ENCODE results near the gene NAE1.

Gene NAE1

DNA sequence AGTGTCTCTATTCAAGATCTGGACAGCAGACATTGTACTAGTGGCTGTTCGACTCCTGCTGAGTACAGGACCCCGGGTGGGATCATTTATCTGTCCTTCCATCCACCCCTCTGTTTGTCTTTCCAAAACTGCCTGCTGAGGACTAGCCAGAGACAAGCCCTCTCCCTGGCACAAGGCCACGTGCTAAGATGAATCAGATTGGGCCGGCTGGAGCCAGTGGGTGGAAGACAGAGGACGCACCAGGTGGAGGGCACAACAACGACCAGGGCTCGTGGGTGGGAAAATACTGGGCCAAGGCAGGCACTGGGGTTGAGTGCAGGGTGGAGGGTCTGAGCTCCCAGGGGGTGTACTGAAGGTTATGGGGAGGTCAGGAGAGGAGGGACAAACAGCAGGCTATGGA lies 12.0 kb upstream of the NAE1 start:
- peaks cover 40% of the 10 kb centered on the region for H3K27me3 ChIP-seq (ENCODE audit: insufficient read depth, low read length)
- no peaks in the 10 kb centered on the region for H3K79me2 ChIP-seq (ENCODE audit: control insufficient read depth, insufficient read depth, low read length, unreplicated experiment)
- peaks cover 6% of the 10 kb centered on the region for H3K4me1 ChIP-seq (ENCODE audit: control insufficient read depth, insufficient read depth, low read length, unreplicated experiment)
- H3K27ac ChIP-seq (ENCODE audit: low read depth, low read length): no peak overlapping the region
- no peaks in the 10 kb centered on the region for H3K36me3 ChIP-seq (ENCODE audit: insufficient read depth, low read length)
- no peak overlapping the region for H2AFZ ChIP-seq (ENCODE audit: low read length, unreplicated experiment)
- no peak overlapping the region for H3K4me3 ChIP-seq (ENCODE audit: low read depth, low read length)

DNA sequence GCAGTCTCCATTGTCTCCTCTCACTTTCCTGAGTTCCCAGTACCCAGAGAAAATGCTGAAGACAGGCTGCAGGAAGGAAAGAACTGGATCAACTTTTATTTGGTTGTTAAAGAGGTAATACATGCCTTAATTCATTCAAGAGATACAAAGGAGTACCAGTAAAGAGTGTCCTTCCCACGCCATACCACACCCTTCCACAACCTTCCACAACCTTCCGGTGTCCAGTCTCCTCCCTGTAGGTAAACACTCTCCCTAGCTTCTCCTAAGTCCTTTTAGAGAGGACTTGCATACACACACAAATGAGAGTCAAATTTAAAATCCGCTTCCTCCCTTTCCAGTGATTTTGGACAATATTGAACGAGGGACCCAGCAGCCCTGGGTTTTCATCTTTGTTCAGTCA lies 10.6 kb upstream of the NAE1 start:
- peaks cover 39% of the 10 kb centered on the region for H3K27me3 ChIP-seq (ENCODE audit: insufficient read depth, low read length)
- H3K79me2 ChIP-seq (ENCODE audit: control insufficient read depth, insufficient read depth, low read length, unreplicated experiment): no peaks in the 10 kb centered on the region

DNA sequence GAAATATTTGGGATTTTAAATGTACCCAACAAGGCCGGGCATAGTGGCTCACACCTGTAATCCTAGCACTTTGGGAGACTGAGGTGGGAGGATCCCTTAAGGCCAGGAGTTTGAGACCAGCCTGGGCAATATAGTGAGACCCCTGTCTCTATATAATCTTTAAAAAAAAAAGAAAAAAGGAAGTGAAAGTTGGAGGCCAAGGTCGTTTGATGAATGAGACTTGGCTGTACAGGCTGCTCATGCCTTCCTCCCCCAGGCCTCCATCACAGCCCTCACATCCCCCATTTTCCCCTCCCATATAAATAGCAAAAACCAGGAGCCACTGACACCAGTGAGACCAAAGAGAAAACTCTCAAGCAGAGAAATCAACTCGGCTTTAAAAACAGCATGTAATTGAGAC lies 10.1 kb upstream of the NAE1 start:
- Histone ChIP-seq H3K27me3 (ENCODE audit: insufficient read depth, low read length) (peaks cover 34% of the 10 kb centered on the region), H3K36me3 (ENCODE audit: insufficient read depth, low read length) (no peaks in the 10 kb centered on the region), H3K79me2 (ENCODE audit: control insufficient read depth, insufficient read depth, low read length, unreplicated experiment) (no peaks in the 10 kb centered on the region), H3K4me3 (ENCODE audit: low read depth, low read length) (no peak overlapping the region), H3K4me1 (ENCODE audit: control insufficient read depth, insufficient read depth, low read length, unreplicated experiment) (peaks cover 6% of the 10 kb centered on the region), H3K27ac (ENCODE audit: low read depth, low read length) (no peak overlapping the region), H2AFZ (ENCODE audit: low read length, unreplicated experiment) (no peak overlapping the region)

More for the DNA sequence above, 10.6 kb upstream of the NAE1 start:
- H2AFZ ChIP-seq (ENCODE audit: low read length, unreplicated experiment): no peak overlapping the region
- H3K27ac ChIP-seq (ENCODE audit: low read depth, low read length): no peak overlapping the region
- no peaks in the 10 kb centered on the region for H3K36me3 ChIP-seq (ENCODE audit: insufficient read depth, low read length)
- peaks cover 6% of the 10 kb centered on the region for H3K4me1 ChIP-seq (ENCODE audit: control insufficient read depth, insufficient read depth, low read length, unreplicated experiment)
- H3K4me3 ChIP-seq (ENCODE audit: low read depth, low read length): no peak overlapping the region

DNA sequence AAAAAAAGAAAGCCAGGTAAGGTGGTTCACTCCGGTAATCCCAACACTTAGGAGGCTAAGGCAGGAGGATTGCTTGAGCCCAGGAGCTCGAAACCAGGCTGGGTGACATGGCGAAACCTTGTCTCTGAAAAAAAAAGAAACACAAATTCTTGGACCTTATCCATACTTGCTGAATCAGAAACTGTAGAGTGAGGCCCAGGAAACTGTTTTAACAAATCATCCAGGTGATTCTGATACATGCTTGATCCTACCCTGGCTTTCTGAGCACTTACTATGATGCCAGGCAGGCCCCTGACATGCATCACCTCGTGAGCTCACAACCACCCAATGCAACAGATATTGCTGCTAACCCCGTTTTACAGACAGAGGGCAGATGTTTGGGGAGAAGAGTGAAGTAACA lies 4.0 kb upstream of the NAE1 start:
- Histone ChIP-seq H3K27ac (ENCODE audit: low read depth, low read length) (no peak overlapping the region), H3K27me3 (ENCODE audit: insufficient read depth, low read length) (peaks cover 3% of the 10 kb centered on the region; the same call in 1 of the 2 replicates), H3K4me3 (ENCODE audit: low read depth, low read length) (no peak overlapping the region), H3K4me1 (ENCODE audit: control insufficient read depth, insufficient read depth, low read length, unreplicated experiment) (peaks cover 10% of the 10 kb centered on the region), H3K79me2 (ENCODE audit: control insufficient read depth, insufficient read depth, low read length, unreplicated experiment) (peaks cover 6% of the 10 kb centered on the region), H2AFZ (ENCODE audit: low read length, unreplicated experiment) (no peak overlapping the region), H3K36me3 (ENCODE audit: insufficient read depth, low read length) (no peaks in the 10 kb centered on the region)

DNA sequence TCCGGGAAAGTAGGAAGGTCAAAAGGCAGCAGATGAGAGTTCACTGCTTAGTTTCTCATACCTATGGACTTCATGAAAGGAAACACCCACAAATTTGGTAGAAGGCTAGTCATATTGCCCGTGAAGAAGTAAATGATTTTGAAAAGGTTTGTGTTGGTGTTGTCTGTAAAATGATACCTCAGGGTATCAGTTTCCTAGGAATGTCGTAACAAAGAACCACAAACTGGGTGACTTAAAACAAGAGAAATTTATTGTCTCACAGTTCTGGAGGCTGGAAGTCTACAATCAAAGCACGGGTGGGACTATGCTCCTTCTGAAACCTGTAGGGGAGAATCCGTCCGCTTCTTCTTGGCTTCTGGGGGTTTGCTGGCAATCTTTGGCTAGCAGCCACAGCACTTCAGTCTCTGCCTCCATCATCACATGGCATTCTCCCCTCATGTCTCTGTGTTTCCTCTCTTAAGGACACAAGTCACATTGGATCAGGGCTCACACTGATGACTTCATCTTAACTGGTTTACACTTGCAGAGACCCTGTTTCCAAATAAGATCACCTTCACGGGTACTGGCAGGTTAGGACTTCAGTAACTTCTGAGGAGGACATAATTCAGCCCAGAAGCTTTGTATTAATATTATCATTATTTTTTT lies 2.0 kb upstream of the NAE1 start:
- Histone ChIP-seq H3K4me1 (ENCODE audit: control insufficient read depth, insufficient read depth, low read length, unreplicated experiment) (peaks cover 19% of the 10 kb centered on the region), H3K79me2 (ENCODE audit: control insufficient read depth, insufficient read depth, low read length, unreplicated experiment) (peaks cover 25% of the 10 kb centered on the region), H3K27me3 (ENCODE audit: insufficient read depth, low read length) (no peaks in the 10 kb centered on the region), H3K36me3 (ENCODE audit: insufficient read depth, low read length) (0 out of 2 replicates have a peak, but pooled peaks cover 2% of the 10 kb centered on the region), H2AFZ (ENCODE audit: low read length, unreplicated experiment) (no peak overlapping the region), H3K27ac (ENCODE audit: low read depth, low read length) (no peak overlapping the region), H3K4me3 (ENCODE audit: low read depth, low read length) (no peak overlapping the region)

DNA sequence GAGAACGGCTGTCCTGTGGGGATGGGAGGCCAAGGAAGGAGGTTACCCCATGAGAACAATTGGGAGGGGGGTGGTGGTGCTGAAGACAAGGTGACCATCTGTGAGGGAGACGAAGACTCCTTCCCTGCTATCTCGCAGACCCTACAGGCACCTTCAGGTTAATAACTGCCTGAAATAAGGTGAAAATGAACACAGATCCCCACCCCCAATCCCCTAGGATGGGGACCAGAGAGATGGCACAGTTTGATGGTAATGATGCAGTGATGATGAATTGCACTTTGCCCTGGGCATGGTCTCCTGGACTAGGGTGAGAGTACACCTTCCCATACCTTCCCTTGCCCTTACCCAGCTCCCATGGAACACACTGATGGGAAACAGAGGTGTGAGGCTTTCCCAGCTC lies 1.4 kb upstream of the NAE1 start:
- 0 out of 2 replicates have a peak, but pooled peaks cover 6% of the 10 kb centered on the region for H3K36me3 ChIP-seq (ENCODE audit: insufficient read depth, low read length)
- no peaks in the 10 kb centered on the region for H3K27me3 ChIP-seq (ENCODE audit: insufficient read depth, low read length)
- no peak overlapping the region for H3K27ac ChIP-seq (ENCODE audit: low read depth, low read length)
- no peak overlapping the region for H2AFZ ChIP-seq (ENCODE audit: low read length, unreplicated experiment)
- H3K4me1 ChIP-seq (ENCODE audit: control insufficient read depth, insufficient read depth, low read length, unreplicated experiment): peaks cover 19% of the 10 kb centered on the region
- peaks cover 28% of the 10 kb centered on the region for H3K79me2 ChIP-seq (ENCODE audit: control insufficient read depth, insufficient read depth, low read length, unreplicated experiment)
- no peak overlapping the region for H3K4me3 ChIP-seq (ENCODE audit: low read depth, low read length)

DNA sequence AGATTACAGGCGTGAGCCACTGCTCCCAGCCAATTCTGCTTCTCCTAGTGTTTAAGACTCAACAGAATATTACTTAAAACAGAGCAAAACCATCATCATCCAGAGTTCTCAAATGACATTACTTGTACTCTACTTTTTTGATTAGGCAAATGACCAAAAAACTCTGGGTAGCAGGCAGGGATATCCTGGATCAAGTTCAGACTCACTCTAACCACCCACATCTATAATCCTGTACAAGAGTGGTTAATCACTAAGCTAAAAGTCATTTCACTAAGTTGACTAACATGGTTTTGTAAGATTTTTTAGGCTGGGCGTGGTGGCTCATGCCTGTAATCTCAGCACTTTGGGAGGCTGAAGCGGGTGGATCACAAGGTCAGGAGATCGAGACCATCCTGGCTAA lies 6.8 kb downstream of the NAE1 start:
- Histone ChIP-seq H3K79me2 (ENCODE audit: control insufficient read depth, insufficient read depth, low read length, unreplicated experiment) (peaks cover 32% of the 10 kb centered on the region), H3K36me3 (ENCODE audit: insufficient read depth, low read length) (peaks cover 36% of the 10 kb centered on the region), H2AFZ (ENCODE audit: low read length, unreplicated experiment) (no peak overlapping the region), H3K27ac (ENCODE audit: low read depth, low read length) (no peak overlapping the region), H3K27me3 (ENCODE audit: insufficient read depth, low read length) (no peaks in the 10 kb centered on the region), H3K4me1 (ENCODE audit: control insufficient read depth, insufficient read depth, low read length, unreplicated experiment) (peaks cover 2% of the 10 kb centered on the region), H3K4me3 (ENCODE audit: low read depth, low read length) (no peak overlapping the region)

DNA sequence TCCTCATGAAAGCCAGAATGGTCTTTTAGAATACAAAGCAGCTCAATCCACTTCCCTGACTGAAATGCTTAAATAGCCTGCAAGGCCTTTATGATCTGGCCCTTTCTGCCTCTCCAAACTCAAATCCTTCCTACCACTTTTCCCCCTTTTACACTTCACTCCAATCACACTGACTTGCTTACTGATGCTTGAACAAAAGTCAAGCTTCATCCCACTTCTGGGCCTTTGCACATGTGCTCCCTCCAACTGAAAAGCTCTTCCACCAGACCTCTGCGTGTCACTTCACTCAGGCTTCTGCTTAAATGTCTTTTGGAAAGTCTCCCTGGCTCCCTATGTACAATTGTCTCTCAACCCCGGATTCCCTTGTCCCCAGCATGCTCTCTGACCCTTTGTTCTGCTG lies 16.0 kb downstream of the NAE1 start:
- H3K4me1 ChIP-seq (ENCODE audit: control insufficient read depth, insufficient read depth, low read length, unreplicated experiment): no peaks in the 10 kb centered on the region
- no peak overlapping the region for H2AFZ ChIP-seq (ENCODE audit: low read length, unreplicated experiment)
- H3K27ac ChIP-seq (ENCODE audit: low read depth, low read length): no peak overlapping the region
- H3K36me3 ChIP-seq (ENCODE audit: insufficient read depth, low read length): peaks cover 25% of the 10 kb centered on the region; the same call in 1 of the 2 replicates
- no peak overlapping the region for H3K4me3 ChIP-seq (ENCODE audit: low read depth, low read length)
- H3K79me2 ChIP-seq (ENCODE audit: control insufficient read depth, insufficient read depth, low read length, unreplicated experiment): no peaks in the 10 kb centered on the region
- no peaks in the 10 kb centered on the region for H3K27me3 ChIP-seq (ENCODE audit: insufficient read depth, low read length)

DNA sequence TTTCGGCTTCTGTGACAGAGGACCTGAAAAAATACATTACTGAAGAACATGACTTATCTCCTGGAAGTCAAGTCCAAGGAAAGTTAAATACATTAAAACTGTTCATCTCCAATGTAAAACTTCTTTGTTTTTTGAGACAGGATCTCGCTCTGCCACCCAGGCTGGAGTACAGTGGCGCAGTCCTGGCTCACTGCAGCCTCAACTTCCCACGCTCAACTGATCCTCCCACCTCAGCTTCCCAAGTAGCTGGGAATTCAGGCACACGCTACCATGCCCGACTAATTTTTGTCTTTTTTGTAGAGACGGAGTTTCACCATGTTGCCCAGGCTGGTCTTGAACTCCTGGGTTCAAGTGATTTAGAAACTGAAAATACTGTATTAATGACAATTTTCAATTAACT lies 19.7 kb downstream of the NAE1 start:
- no peaks in the 10 kb centered on the region for H3K27me3 ChIP-seq (ENCODE audit: insufficient read depth, low read length)
- H3K4me1 ChIP-seq (ENCODE audit: control insufficient read depth, insufficient read depth, low read length, unreplicated experiment): no peaks in the 10 kb centered on the region
- H3K79me2 ChIP-seq (ENCODE audit: control insufficient read depth, insufficient read depth, low read length, unreplicated experiment): no peaks in the 10 kb centered on the region
- no peak overlapping the region for H3K27ac ChIP-seq (ENCODE audit: low read depth, low read length)
- peaks cover 26% of the 10 kb centered on the region for H3K36me3 ChIP-seq (ENCODE audit: insufficient read depth, low read length)
- H3K4me3 ChIP-seq (ENCODE audit: low read depth, low read length): no peak overlapping the region
- no peak overlapping the region for H2AFZ ChIP-seq (ENCODE audit: low read length, unreplicated experiment)

DNA sequence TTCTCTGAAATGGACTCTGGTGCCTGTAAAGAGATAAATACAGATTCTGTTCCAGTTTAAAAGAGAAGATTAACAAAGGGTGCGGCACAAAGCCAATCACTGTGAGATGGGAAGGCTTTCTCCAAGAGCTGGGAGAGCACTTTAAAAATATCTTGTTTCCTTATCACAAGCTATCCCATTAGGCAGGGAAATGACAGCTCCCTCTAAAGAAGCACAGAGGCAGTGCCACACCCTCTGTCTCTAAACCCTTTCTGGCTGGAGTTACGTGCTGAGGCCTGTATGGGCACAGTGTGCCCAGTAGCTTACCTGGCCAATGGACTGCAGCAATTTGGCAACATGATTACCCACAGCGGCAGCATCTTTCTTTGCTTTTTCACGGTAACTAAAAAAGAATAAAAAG lies 20.4 kb downstream of the NAE1 start:
- Histone ChIP-seq H2AFZ (ENCODE audit: low read length, unreplicated experiment) (no peak overlapping the region), H3K4me3 (ENCODE audit: low read depth, low read length) (no peak overlapping the region), H3K27ac (ENCODE audit: low read depth, low read length) (no peak overlapping the region), H3K27me3 (ENCODE audit: insufficient read depth, low read length) (no peaks in the 10 kb centered on the region), H3K36me3 (ENCODE audit: insufficient read depth, low read length) (peaks cover 31% of the 10 kb centered on the region), H3K79me2 (ENCODE audit: control insufficient read depth, insufficient read depth, low read length, unreplicated experiment) (no peaks in the 10 kb centered on the region), H3K4me1 (ENCODE audit: control insufficient read depth, insufficient read depth, low read length, unreplicated experiment) (no peaks in the 10 kb centered on the region)

DNA sequence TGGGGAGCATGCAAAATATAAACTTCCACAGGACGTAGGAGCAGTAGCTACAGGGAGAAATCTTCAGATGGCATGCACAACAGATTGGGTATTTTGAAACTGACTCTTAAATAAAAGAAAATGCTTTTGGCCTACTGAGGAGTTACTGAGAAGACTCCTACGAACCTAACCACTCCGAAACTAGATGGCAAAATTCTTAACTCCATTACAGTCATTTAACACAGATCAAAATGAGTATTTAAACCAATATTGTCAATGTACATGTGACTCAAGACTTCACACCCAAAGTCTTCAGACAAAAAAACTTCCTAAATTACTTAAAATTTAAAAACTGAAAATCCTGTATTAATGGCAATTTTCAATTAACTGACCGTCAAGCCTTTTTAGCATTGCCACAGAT lies 21.0 kb downstream of the NAE1 start:
- Histone ChIP-seq H2AFZ (ENCODE audit: low read length, unreplicated experiment) (no peak overlapping the region), H3K27ac (ENCODE audit: low read depth, low read length) (no peak overlapping the region), H3K36me3 (ENCODE audit: insufficient read depth, low read length) (peaks cover 35% of the 10 kb centered on the region)

More for the DNA sequence above, 21.0 kb downstream of the NAE1 start:
- Histone ChIP-seq H3K4me1 (ENCODE audit: control insufficient read depth, insufficient read depth, low read length, unreplicated experiment) (no peaks in the 10 kb centered on the region), H3K4me3 (ENCODE audit: low read depth, low read length) (no peak overlapping the region), H3K27me3 (ENCODE audit: insufficient read depth, low read length) (no peaks in the 10 kb centered on the region), H3K79me2 (ENCODE audit: control insufficient read depth, insufficient read depth, low read length, unreplicated experiment) (no peaks in the 10 kb centered on the region)

Data from ACC112 (cell line).